Gastroesophageal sphincter (tissue), 4 donors: ENCODE measurements around the gene MFSD8. TPM values are rescaled to one million over a fixed set of nuclear protein-coding genes. Genes with fewer than 3 reads are reported as not detected.
"Not testable (repeated sequence)": the region's sequence is repeated elsewhere in the genome, so short reads cannot be mapped to it uniquely, and the experiment has no call there.

Experiments used
- ATAC-seq: fragments of 150-250 bp; one replicate; pipeline ENCODE4 v1.9.1; 2016; ENCODE audit warnings: mild to moderate bottlenecking, moderate library complexity
- H3K27ac ChIP-seq, 4 donors: fragments of 200-600 bp; sonication (generic) in 3 of 4; 1 replicate in 3 of 4; 2 replicates in 1 of 4; pipeline ENCODE4 v1.5.1; 2016 to 2019
- H3K27me3 ChIP-seq: fragments of 200-600 bp; sonication (generic); one replicate; pipeline ENCODE4 v1.5.1; 2019
- H3K36me3 ChIP-seq, 2 donors: fragments of 200-600 bp; sonication (generic); one replicate each; pipeline ENCODE4 v1.5.1; 2019; ENCODE audit warnings: control low read depth in 1 of 2
- H3K4me1 ChIP-seq, 3 donors: fragments of 200-600 bp; sonication (generic); 1 replicate in 2 of 3; 2 replicates in 1 of 3; pipeline ENCODE4 v1.5.1; 2016 to 2019; ENCODE audit warnings: control low read depth in 2 of 3
- H3K4me3 ChIP-seq, 2 donors: fragments of 200-600 bp; sonication (generic); one replicate each; pipeline ENCODE4 v1.5.1; 2019; ENCODE audit warnings: mild to moderate bottlenecking in 1 of 2, moderate library complexity in 1 of 2
- H3K9me3 ChIP-seq, 3 donors: fragments of 200-600 bp; sonication (generic); one replicate each; pipeline ENCODE4 v1.5.1; 2017 to 2019; ENCODE audit warnings: control low read depth in 2 of 3
- EP300 ChIP-seq: sonication (generic); formaldehyde crosslinking; IDR thresholded peaks from one replicate; pipeline ENCODE4 v1.6.1; 2017; ENCODE audit warnings: antibody characterized with exemption, mild to moderate bottlenecking
- POLR2A ChIP-seq, 2 donors: fragments of 450-650 bp; IDR thresholded peaks; one replicate each; pipeline ENCODE4 v1.6.1; 2017; ENCODE audit warnings: antibody characterized with exemption in 2 of 2, mild to moderate bottlenecking in 2 of 2, moderate library complexity in 1 of 2
- POLR2AphosphoS5 ChIP-seq: sonication (generic); formaldehyde crosslinking; IDR thresholded peaks from one replicate; pipeline ENCODE4 v1.6.1; 2017; ENCODE audit warnings: antibody characterized with exemption
- WGBS, 2 donors: methylation state at CpG; one replicate each; pipeline ENCODE4 v1.1.5; 2018; ENCODE audit warnings: low coverage in 1 of 2; 5-methylcytosine and 5-hydroxymethylcytosine counted together
- total RNA-seq, 4 donors: library from RNA; depleted of rRNA; stranded (reverse); fragments of >200 nt; gene quantifications; one replicate each; pipeline ENCODE4 v1.1.0, GENCODE V29; 2016
- TF ChIP-seq, protein P1 (sequence below), 4 experiments: fragments of 200-600 bp in 2 of 4; fragments of 450-650 bp in 2 of 4; sonication (generic) in 1 of 4; IDR thresholded peaks; one replicate each; pipeline ENCODE4 v1.5.1; 2017 to 2019; ENCODE audit warnings: antibody characterized with exemption in 4 of 4, mild to moderate bottlenecking in 2 of 4, moderate library complexity in 2 of 4

Gene MFSD8, protein sequence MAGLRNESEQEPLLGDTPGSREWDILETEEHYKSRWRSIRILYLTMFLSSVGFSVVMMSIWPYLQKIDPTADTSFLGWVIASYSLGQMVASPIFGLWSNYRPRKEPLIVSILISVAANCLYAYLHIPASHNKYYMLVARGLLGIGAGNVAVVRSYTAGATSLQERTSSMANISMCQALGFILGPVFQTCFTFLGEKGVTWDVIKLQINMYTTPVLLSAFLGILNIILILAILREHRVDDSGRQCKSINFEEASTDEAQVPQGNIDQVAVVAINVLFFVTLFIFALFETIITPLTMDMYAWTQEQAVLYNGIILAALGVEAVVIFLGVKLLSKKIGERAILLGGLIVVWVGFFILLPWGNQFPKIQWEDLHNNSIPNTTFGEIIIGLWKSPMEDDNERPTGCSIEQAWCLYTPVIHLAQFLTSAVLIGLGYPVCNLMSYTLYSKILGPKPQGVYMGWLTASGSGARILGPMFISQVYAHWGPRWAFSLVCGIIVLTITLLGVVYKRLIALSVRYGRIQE
- total RNA-seq: 10 to 100 TPM; 11.4 to 55.4 (median 30.5) TPM

DNA sequence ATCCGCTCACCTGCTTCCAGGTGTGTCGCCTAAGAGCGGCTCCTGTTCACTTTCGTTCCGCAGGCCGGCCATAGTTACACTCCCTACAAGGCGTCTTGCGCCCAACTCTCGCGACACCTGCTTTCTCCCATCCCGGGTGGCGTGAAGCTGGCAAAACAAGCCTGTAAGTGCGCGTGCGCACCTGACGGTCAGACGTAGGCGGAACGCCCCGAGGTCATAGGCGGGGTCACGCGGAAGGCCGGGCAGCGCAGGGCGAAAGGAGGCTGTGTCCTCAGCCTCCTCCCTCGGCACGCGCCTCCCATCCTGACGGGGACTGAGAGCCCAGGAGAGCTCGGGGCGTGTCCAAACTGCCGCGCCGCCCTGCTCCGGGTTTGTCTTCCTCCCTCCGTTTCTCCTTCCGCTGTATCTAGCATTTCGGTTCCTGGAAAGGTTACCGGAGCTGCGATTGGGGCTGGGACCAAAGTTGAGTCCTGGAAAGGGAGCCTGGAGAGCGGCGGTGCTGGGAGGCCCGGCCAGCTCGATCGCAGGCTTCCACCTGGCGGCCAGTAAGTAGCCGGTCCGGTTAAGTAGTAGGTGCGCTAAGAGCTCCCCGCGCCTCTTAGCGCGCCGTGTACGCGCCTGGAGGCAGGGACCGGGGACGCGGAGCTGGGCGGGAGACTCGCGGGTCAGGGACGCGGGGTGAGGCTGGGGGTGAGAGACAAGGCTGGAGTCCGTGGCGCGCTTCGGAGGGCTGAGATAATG, at the start of gene MFSD8, which contains the start of gene ABHD18:
TSS of gene MFSD8 (minus strand) at position 112 of the 741 bp plus-strand sequence. CDS start at position 72, 40 bp downstream.
TSS of gene ABHD18 (plus strand) at position 345 of the 741 bp plus-strand sequence. CDS start 17,550 bp downstream, outside the sequence.
- WGBS, 2 donors: no CpG with 5 or more reads among the region's 69 CpGs

DNA sequence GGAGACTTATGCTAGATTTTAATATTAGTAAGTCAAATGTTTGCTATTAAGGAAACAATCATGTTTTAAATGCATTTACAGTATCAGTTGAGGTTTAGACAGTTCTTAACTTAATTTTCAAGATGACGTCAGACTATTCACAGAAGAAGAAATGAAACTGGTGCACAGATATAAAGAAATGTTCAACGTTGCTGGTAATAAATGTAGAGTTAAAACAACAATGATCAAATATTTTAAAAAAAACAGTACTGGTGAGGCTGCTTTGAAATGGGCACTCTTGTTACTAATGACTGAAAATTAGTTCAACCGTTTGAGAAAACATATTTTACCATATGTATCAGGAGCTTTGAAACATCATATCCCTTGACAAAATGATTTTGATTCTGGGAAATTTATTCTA, 44.5 kb upstream of the MFSD8 start:
- Histone ChIP-seq H3K36me3 (peaks cover 0 to 46% of the 10 kb centered on the region in 2 donors), H3K9me3 (no peaks in the 10 kb centered on the region), H3K4me1 (no peaks in the 10 kb centered on the region), H3K27me3 (no peaks in the 10 kb centered on the region), H3K4me3 (no peak overlapping the region), H3K27ac (no peak overlapping the region)
- no peak for ATAC-seq
- TF ChIP-seq POLR2A (IDR thresholded peaks at IDR 0.05): no peak
- TF ChIP-seq, protein P1, sequence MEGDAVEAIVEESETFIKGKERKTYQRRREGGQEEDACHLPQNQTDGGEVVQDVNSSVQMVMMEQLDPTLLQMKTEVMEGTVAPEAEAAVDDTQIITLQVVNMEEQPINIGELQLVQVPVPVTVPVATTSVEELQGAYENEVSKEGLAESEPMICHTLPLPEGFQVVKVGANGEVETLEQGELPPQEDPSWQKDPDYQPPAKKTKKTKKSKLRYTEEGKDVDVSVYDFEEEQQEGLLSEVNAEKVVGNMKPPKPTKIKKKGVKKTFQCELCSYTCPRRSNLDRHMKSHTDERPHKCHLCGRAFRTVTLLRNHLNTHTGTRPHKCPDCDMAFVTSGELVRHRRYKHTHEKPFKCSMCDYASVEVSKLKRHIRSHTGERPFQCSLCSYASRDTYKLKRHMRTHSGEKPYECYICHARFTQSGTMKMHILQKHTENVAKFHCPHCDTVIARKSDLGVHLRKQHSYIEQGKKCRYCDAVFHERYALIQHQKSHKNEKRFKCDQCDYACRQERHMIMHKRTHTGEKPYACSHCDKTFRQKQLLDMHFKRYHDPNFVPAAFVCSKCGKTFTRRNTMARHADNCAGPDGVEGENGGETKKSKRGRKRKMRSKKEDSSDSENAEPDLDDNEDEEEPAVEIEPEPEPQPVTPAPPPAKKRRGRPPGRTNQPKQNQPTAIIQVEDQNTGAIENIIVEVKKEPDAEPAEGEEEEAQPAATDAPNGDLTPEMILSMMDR (IDR thresholded peaks at IDR 0.05): no peak
- 80 to 85% methylated on average over 2 to 3 of the region's 3 CpGs for WGBS, 2 donors

More for the DNA sequence above, at the start of gene MFSD8, which contains the start of gene ABHD18:
- no peaks in the 10 kb centered on the region for H3K27me3 ChIP-seq
- ATAC-seq: peak; percentile 99
- peak within 1 kb of the TSS; percentile 87 to 97 (median 94) for H3K27ac ChIP-seq
- peaks cover 0 to 57% (median 0%) of the 10 kb centered on the region in 3 donors for H3K4me1 ChIP-seq
- no peaks in the 10 kb centered on the region for H3K9me3 ChIP-seq
- no peak for TF ChIP-seq EP300
- peak; percentile 41 to 57 for TF ChIP-seq POLR2A (IDR thresholded peaks at IDR 0.05)
- TF ChIP-seq, protein P1 (IDR thresholded peaks at IDR 0.05): peak in 3 of 4 experiments; percentile 58 to 63 (median 62)
- peak; percentile 82 for TF ChIP-seq POLR2AphosphoS5
- H3K4me3 ChIP-seq: peak within 1 kb of the TSS; percentile 45 to 81
- no peaks in the 10 kb centered on the region for H3K36me3 ChIP-seq

DNA sequence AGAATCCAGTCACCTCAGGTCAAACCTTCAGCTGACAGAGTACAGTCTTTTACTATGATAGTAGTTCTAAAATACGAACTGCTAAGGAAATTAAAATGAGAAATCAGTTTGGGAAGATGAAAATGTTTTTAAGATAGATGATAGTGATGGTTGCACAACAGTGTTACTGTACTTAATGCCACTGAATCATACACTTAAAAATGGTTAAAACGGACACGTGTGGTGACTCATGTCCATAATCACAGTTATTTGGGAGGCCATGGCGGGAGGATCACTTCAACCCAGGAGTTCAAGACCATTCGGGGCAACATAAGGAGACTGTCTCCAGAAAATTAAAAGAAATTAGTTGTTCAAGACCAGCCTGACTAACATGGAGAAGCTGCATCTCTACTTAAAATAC, 41.6 kb upstream of the MFSD8 start:
- TF ChIP-seq POLR2AphosphoS5 (no peak), POLR2A (IDR thresholded peaks at IDR 0.05) (no peak), EP300 (no peak)
- TF ChIP-seq, protein P1 (IDR thresholded peaks at IDR 0.05): no peak
- H3K4me3 ChIP-seq: no peak overlapping the region
- H3K9me3 ChIP-seq: no peaks in the 10 kb centered on the region
- no peaks in the 10 kb centered on the region for H3K4me1 ChIP-seq
- no peak overlapping the region for H3K27ac ChIP-seq
- ATAC-seq: no peak
- H3K36me3 ChIP-seq: peaks cover 0 to 48% of the 10 kb centered on the region in 2 donors
- WGBS, 2 donors: 82 to 96% methylated on average over 4 to 5 of the region's 5 CpGs
- no peaks in the 10 kb centered on the region for H3K27me3 ChIP-seq

DNA sequence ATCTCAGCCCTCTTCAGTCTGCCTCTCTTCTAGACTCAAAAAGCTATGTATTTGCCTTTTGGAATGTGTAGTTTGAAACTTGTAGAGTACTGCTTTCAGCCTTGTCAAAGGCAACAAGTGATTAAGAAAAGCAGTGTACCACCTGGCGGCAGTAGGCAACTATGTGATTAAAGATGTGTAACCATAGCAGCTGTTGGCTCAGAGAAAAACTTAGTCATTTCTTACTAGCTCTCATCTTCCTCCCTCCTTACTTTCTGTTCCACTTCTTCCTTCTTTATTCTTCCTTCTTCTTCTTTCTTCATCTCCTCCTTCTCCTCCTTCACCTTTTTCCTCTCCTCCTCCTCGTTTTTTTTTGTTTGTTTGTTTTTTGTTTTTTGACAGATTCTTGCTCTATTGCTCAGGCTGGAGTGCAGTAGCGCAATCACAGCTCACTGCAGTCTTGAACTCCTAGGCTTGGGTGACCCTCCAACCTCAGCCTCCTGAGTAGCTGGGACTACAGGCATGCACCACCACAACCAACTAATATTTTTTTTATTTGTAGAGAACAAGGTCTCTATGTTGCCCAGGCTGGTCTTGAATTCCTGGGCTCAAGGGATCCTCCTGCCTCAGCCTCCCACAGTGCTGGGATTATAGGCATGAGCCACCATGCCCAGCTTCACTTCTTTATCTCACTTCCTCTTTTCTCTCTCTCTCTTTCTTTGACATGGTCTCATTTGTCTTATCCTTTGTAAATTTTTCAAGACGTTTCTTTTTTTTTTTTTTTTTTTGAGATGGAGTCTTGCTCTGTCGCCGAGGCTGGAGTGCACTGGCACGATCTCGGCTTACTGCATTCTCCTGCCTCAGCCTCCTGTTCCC, 32.8 kb upstream of the MFSD8 start:
- Histone ChIP-seq H3K27ac (no peak overlapping the region), H3K4me1 (no peaks in the 10 kb centered on the region), H3K4me3 (no peak overlapping the region), H3K27me3 (no peaks in the 10 kb centered on the region), H3K36me3 (peaks cover 0 to 46% of the 10 kb centered on the region in 2 donors), H3K9me3 (peaks cover 0 to 20% (median 0%) of the 10 kb centered on the region in 3 donors)
- no peak for ATAC-seq
- TF ChIP-seq EP300: no peak
- TF ChIP-seq, protein P1 (IDR thresholded peaks at IDR 0.05): peak in 1 of 4 experiments; percentile 15
- 33 to 81% methylated on average over 2 to 8 of the region's 8 CpGs for WGBS, 2 donors

DNA sequence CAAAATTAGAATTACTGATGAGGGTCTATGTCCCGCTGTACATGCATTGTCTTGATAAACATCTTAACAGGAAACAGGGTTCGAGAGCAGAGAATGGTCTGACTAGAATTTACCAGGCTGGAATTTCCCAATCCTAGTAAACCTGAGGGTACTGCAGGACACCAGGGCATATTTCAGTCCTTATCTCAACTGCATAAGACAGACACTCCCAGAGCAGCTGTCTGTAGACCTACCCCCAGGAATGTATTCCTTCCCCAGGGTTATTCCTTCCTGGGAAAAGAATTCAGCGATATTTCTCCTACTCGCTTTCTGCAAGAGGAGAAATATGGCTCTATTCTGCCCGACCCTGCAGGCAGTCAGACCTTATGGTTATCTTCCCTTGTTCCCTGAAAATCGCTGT, 31.5 kb upstream of the MFSD8 start:
- 97 to 98% methylated on average over 5 to 6 of the region's 6 CpGs for WGBS, 2 donors
- not testable (repeated sequence) for H3K4me1 ChIP-seq, H3K4me3 ChIP-seq, H3K27ac ChIP-seq, H3K27me3 ChIP-seq, ATAC-seq
- Histone ChIP-seq H3K9me3 (peaks cover 0 to 20% (median 0%) of the 10 kb centered on the region in 3 donors), H3K36me3 (peaks cover 0 to 42% of the 10 kb centered on the region in 2 donors)
